ENCODE measurements around the gene CHSY1.

CHSY1 gene

GRCh38 chr15:101133751-101134261 is 118.0 kb downstream of the CHSY1 start:
- Histone ChIP-seq H3K27me3 (no peaks in the 10 kb centered on the region), H3K4me1 (no peaks in the 10 kb centered on the region), H3K9me3 (no peaks in the 10 kb centered on the region), H3K36me3 (no peaks in the 10 kb centered on the region), H3K27ac (no peak overlapping the region), H3K4me3 (no peak overlapping the region)
- DNase-seq = no peak
- intact Hi-C loops (cut with DNase I; ENCODE audit: low total_unique reads) = no loop called here
- TF ChIP-seq CTCF (IDR thresholded peaks at IDR 0.05) = no peak

- TF ChIP-seq CTCF (IDR thresholded peaks at IDR 0.05) = no peak
- no peak for DNase-seq
- intact Hi-C loops (cut with DNase I; ENCODE audit: low total_unique reads) = no loop called here
Measured at GRCh38 chr15:101133181-101133460, 118.7 kb downstream of the CHSY1 start.

GRCh38 chr15:101132390-101133180 is 119.3 kb downstream of the CHSY1 start:
- peaks cover 0 to 9% (median 4%) of the 10 kb centered on the region in 4 donors for H3K4me1 ChIP-seq
- intact Hi-C loops (cut with DNase I; ENCODE audit: low total_unique reads) = no loop called here
- H3K4me3 ChIP-seq = no peak overlapping the region
- no peak overlapping the region for H3K27ac ChIP-seq
- no peaks in the 10 kb centered on the region for H3K27me3 ChIP-seq
- DNase-seq = no peak
- no peaks in the 10 kb centered on the region for H3K36me3 ChIP-seq
- peaks cover 0 to 6% (median 5%) of the 10 kb centered on the region in 3 donors for H3K9me3 ChIP-seq
- TF ChIP-seq CTCF (IDR thresholded peaks at IDR 0.05) = no peak

More at GRCh38 chr15:101133181-101133460, 118.7 kb downstream of the CHSY1 start:
- H3K27me3 ChIP-seq = no peaks in the 10 kb centered on the region
- H3K9me3 ChIP-seq = peaks cover 0 to 4% (median 3%) of the 10 kb centered on the region in 3 donors
- H3K36me3 ChIP-seq = no peaks in the 10 kb centered on the region
- peaks cover 0 to 4% (median 1%) of the 10 kb centered on the region in 4 donors for H3K4me1 ChIP-seq
- H3K27ac ChIP-seq = no peak overlapping the region
- no peak overlapping the region for H3K4me3 ChIP-seq

GRCh38 chr15:101131489-101132389 is 120.1 kb downstream of the CHSY1 start:
- intact Hi-C loops (cut with DNase I; ENCODE audit: low total_unique reads) = no loop called here
- Histone ChIP-seq H3K9me3 (peaks cover 0 to 6% (median 5%) of the 10 kb centered on the region in 3 donors), H3K4me1 (peaks cover 0 to 18% (median 13%) of the 10 kb centered on the region in 4 donors), H3K36me3 (no peaks in the 10 kb centered on the region), H3K27me3 (no peaks in the 10 kb centered on the region), H3K4me3 (no peak overlapping the region), H3K27ac (no peak overlapping the region)
- no peak for TF ChIP-seq CTCF (IDR thresholded peaks at IDR 0.05)
- no peak for DNase-seq

- DNase-seq = no peak
- Histone ChIP-seq H3K36me3 (no peaks in the 10 kb centered on the region), H3K9me3 (peaks cover 0 to 6% (median 5%) of the 10 kb centered on the region in 3 donors), H3K27me3 (no peaks in the 10 kb centered on the region), H3K4me1 (peaks cover 0 to 22% (median 17%) of the 10 kb centered on the region in 4 donors), H3K4me3 (no peak overlapping the region), H3K27ac (no peak overlapping the region)
- intact Hi-C loops (cut with DNase I; ENCODE audit: low total_unique reads) = loop anchor here (10.0 kb wide), 1 partner anchor 125 kb away; the partner anchor contains the start of gene CHSY1
- no peak for TF ChIP-seq CTCF (IDR thresholded peaks at IDR 0.05)
Measured at GRCh38 chr15:101129851-101130380, 121.9 kb downstream of the CHSY1 start.
